SK-N-DZ (cell line): Measurements from ENCODE around the gene UBE4B.
"Not testable (repeated sequence)": the region's sequence is repeated elsewhere in the genome, so short reads cannot be mapped to it uniquely, and the experiment has no call there.

Experiments
- DNase-seq: peaks from one replicate; pipeline ENCODE4 v3.0.0-alpha.2; 2015; ENCODE audit warnings: low spot score

Gene UBE4B

GRCh38 chr1:10071640-10072039 lies 38.9 kb downstream of the UBE4B start:
- DNase-seq: no peak

- not testable (repeated sequence) for DNase-seq
Observed at GRCh38 chr1:10073371-10073770, 40.6 kb downstream of the UBE4B start.

- DNase-seq: no peak
Observed at GRCh38 chr1:10074059-10074851, 41.5 kb downstream of the UBE4B start.

GRCh38 chr1:10074852-10075730 lies 42.3 kb downstream of the UBE4B start:
- no peak for DNase-seq

GRCh38 chr1:10075732-10076131 lies 43.0 kb downstream of the UBE4B start:
- no peak for DNase-seq

GRCh38 chr1:10078494-10078893 lies 45.7 kb downstream of the UBE4B start:
- no peak for DNase-seq

- no peak for DNase-seq
Observed at GRCh38 chr1:10080523-10080922, 47.8 kb downstream of the UBE4B start.

GRCh38 chr1:10082785-10083479 lies 50.2 kb downstream of the UBE4B start:
- no peak for DNase-seq

- no peak for DNase-seq
Observed at GRCh38 chr1:10084045-10084444, 51.3 kb downstream of the UBE4B start.

GRCh38 chr1:10085076-10085475 lies 52.3 kb downstream of the UBE4B start:
- DNase-seq: no peak

GRCh38 chr1:10087210-10087609 lies 54.5 kb downstream of the UBE4B start:
- no peak for DNase-seq

- no peak for DNase-seq
Observed at GRCh38 chr1:10101929-10102328, 69.2 kb downstream of the UBE4B start.

GRCh38 chr1:10103193-10103592 lies 70.4 kb downstream of the UBE4B start:
- DNase-seq: no peak

GRCh38 chr1:10104834-10105233 lies 72.1 kb downstream of the UBE4B start:
- DNase-seq: no peak

GRCh38 chr1:10105484-10105883 lies 72.7 kb downstream of the UBE4B start:
- DNase-seq: no peak

GRCh38 chr1:10106241-10106640 lies 73.5 kb downstream of the UBE4B start:
- DNase-seq: no peak

- no peak for DNase-seq
Observed at GRCh38 chr1:10106756-10107475, 74.2 kb downstream of the UBE4B start.

- not testable (repeated sequence) for DNase-seq
Observed at GRCh38 chr1:10107476-10107847, 74.7 kb downstream of the UBE4B start.

GRCh38 chr1:10108134-10108663 lies 75.4 kb downstream of the UBE4B start:
- no peak for DNase-seq

- no peak for DNase-seq
Observed at GRCh38 chr1:10108948-10109708, 76.4 kb downstream of the UBE4B start.
